ENCODE measurements around the gene KLHL21. TPM values are rescaled to one million over a fixed set of nuclear protein-coding genes. Genes with fewer than 3 reads are reported as not detected.

KLHL21 gene
- total and polyA plus RNA-seq, 4 donors = 8.7 to 30.4 (median 16.6) TPM

DNA sequence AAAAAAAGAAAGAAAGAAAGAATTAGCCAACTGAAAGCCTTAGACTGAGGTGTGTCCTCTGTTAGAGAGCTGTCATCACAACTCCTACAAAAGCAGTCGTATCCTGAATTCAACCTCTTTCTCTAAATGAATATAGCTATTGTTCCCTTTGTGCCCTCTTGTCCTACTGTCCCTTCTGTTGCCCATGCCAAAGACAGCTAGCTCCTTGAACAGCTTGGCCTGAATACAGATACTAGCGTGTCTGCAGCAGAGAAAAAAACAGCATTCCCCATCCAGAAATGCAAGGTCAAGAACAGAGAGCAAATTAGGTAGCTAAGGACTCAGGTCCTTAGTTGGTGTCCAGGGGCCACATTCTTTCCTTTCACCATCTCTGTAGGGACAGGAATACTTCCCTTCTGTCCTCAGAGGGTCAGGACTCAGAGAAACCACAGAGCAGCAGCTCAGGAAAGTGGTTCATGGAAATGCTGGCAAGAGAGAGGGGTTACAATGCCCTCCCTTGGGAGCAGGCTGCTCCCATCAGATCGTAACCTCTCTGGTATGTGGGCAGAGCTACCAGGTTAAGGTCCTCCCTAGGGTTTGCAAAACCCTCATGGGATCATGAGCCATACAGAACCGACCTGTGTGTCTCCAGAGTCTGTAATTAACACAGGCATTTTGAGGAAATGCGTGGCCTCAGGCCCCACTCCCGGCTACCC, 24.7 kb downstream of the KLHL21 start:
- H3K36me3 ChIP-seq (ENCODE audit: control insufficient read depth in 4 of 4, insufficient read depth in 3 of 4, low read depth in 1 of 4, low read length in 3 of 4) = no peaks in the 10 kb centered on the region
- WGBS = 86% methylated on average over 6 of the region's 6 CpGs
- H3K27ac ChIP-seq (ENCODE audit: low read depth in 1 of 2, low read length in 2 of 2) = no peak overlapping the region
- no peaks in the 10 kb centered on the region for H3K27me3 ChIP-seq (ENCODE audit: control insufficient read depth in 4 of 4, insufficient read depth in 4 of 4, low read length in 3 of 4)
- H3K4me1 ChIP-seq (ENCODE audit: control insufficient read depth in 4 of 4, insufficient read depth in 4 of 4, low read length in 3 of 4) = peaks cover 16 to 44% (median 35%) of the 10 kb centered on the region in 4 donors
- H3K9me3 ChIP-seq (ENCODE audit: control insufficient read depth in 4 of 4, low read length in 3 of 4) = no peaks in the 10 kb centered on the region
- TF ChIP-seq RXRA (IDR thresholded peaks at IDR 0.05) = no peak
- TF ChIP-seq FOXA2 (IDR thresholded peaks at IDR 0.05) = no peak
- no peak for TF ChIP-seq SP1 (IDR thresholded peaks at IDR 0.05)
- TF ChIP-seq, protein P1, sequence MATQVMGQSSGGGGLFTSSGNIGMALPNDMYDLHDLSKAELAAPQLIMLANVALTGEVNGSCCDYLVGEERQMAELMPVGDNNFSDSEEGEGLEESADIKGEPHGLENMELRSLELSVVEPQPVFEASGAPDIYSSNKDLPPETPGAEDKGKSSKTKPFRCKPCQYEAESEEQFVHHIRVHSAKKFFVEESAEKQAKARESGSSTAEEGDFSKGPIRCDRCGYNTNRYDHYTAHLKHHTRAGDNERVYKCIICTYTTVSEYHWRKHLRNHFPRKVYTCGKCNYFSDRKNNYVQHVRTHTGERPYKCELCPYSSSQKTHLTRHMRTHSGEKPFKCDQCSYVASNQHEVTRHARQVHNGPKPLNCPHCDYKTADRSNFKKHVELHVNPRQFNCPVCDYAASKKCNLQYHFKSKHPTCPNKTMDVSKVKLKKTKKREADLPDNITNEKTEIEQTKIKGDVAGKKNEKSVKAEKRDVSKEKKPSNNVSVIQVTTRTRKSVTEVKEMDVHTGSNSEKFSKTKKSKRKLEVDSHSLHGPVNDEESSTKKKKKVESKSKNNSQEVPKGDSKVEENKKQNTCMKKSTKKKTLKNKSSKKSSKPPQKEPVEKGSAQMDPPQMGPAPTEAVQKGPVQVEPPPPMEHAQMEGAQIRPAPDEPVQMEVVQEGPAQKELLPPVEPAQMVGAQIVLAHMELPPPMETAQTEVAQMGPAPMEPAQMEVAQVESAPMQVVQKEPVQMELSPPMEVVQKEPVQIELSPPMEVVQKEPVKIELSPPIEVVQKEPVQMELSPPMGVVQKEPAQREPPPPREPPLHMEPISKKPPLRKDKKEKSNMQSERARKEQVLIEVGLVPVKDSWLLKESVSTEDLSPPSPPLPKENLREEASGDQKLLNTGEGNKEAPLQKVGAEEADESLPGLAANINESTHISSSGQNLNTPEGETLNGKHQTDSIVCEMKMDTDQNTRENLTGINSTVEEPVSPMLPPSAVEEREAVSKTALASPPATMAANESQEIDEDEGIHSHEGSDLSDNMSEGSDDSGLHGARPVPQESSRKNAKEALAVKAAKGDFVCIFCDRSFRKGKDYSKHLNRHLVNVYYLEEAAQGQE (IDR thresholded peaks at IDR 0.05) = no peak
- no peak overlapping the region for H3K9ac ChIP-seq (ENCODE audit: low read depth in 1 of 2, low read length in 2 of 2)
- DNase-seq (ENCODE audit: low spot score) = no peak
- no peak overlapping the region for H3K4me3 ChIP-seq (ENCODE audit: low read depth in 1 of 3, low read length in 3 of 3)

DNA sequence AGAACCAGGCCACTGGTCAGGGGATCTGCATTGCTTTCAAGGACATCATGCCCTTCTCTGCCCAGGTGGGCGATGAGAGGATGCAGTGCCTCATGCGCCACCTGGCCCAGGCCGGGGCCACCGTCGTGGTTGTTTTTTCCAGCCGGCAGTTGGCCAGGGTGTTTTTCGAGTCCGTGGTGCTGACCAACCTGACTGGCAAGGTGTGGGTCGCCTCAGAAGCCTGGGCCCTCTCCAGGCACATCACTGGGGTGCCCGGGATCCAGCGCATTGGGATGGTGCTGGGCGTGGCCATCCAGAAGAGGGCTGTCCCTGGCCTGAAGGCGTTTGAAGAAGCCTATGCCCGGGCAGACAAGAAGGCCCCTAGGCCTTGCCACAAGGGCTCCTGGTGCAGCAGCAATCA, 27.9 kb downstream of the KLHL21 start:
- no peak for TF ChIP-seq YY1 (IDR thresholded peaks at IDR 0.05)
- no peak for TF ChIP-seq GABPA (IDR thresholded peaks at IDR 0.05 in 1 of 2, conservative IDR thresholded peaks at IDR 0.05 in 1 of 2)
- TF ChIP-seq TAF1 (conservative IDR thresholded peaks at IDR 0.05) = no peak
- TF ChIP-seq, protein P2, sequence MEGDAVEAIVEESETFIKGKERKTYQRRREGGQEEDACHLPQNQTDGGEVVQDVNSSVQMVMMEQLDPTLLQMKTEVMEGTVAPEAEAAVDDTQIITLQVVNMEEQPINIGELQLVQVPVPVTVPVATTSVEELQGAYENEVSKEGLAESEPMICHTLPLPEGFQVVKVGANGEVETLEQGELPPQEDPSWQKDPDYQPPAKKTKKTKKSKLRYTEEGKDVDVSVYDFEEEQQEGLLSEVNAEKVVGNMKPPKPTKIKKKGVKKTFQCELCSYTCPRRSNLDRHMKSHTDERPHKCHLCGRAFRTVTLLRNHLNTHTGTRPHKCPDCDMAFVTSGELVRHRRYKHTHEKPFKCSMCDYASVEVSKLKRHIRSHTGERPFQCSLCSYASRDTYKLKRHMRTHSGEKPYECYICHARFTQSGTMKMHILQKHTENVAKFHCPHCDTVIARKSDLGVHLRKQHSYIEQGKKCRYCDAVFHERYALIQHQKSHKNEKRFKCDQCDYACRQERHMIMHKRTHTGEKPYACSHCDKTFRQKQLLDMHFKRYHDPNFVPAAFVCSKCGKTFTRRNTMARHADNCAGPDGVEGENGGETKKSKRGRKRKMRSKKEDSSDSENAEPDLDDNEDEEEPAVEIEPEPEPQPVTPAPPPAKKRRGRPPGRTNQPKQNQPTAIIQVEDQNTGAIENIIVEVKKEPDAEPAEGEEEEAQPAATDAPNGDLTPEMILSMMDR (IDR thresholded peaks at IDR 0.05; ENCODE audit: low read depth, low read length, missing input control) = no peak
- DNase-seq (ENCODE audit: low spot score) = no peak

DNA sequence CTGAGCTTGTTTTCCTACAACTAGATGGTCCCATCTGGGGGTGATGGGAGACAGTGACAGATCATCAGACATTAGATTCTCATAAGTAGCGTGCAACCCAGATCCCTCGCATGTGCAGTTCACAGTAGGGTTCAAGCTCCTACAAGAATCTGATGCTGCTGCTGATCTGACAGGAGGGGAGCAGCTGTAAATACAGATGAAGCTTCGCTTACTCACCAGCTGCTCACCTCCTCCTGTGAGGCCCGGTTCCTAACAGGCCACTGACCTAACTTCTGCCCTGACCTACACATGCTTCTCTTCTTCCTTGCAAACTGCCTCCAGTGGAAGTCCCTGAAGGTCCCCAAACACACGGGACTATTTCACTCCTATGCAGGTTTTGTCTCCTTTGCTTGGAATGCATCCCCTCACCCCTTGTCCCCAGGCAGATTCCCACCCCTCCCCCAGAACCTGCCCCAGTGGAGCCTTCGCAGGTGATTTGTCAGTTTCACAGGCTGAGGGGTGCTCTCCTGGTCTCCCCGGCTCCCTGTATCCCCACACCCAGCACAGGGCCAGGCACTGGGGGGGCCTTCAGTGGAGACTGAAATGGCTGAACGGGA, 28.5 kb downstream of the KLHL21 start:
- Histone ChIP-seq H3K4me3 (ENCODE audit: low read depth in 1 of 3, low read length in 3 of 3) (no peak overlapping the region), H3K9me3 (ENCODE audit: control insufficient read depth in 4 of 4, low read length in 3 of 4) (no peaks in the 10 kb centered on the region), H3K4me1 (ENCODE audit: control insufficient read depth in 4 of 4, insufficient read depth in 4 of 4, low read length in 3 of 4) (peaks cover 4 to 12% (median 7%) of the 10 kb centered on the region in 4 donors), H3K27me3 (ENCODE audit: control insufficient read depth in 4 of 4, insufficient read depth in 4 of 4, low read length in 3 of 4) (no peaks in the 10 kb centered on the region), H3K9ac (ENCODE audit: low read depth in 1 of 2, low read length in 2 of 2) (no peak overlapping the region), H3K27ac (ENCODE audit: low read depth in 1 of 2, low read length in 2 of 2) (no peak overlapping the region), H3K36me3 (ENCODE audit: control insufficient read depth in 4 of 4, insufficient read depth in 3 of 4, low read depth in 1 of 4, low read length in 3 of 4) (no peaks in the 10 kb centered on the region)
- 89% methylated on average over 8 of the region's 8 CpGs for WGBS
- DNase-seq (ENCODE audit: low spot score) = no peak
- TF ChIP-seq NR2F2 (IDR thresholded peaks at IDR 0.05) = no peak

More for the DNA sequence above, 27.9 kb downstream of the KLHL21 start:
- Histone ChIP-seq H3K27ac (ENCODE audit: low read depth in 1 of 2, low read length in 2 of 2) (no peak overlapping the region), H3K4me1 (ENCODE audit: control insufficient read depth in 4 of 4, insufficient read depth in 4 of 4, low read length in 3 of 4) (peaks cover 6 to 17% (median 11%) of the 10 kb centered on the region in 4 donors), H3K4me3 (ENCODE audit: low read depth in 1 of 3, low read length in 3 of 3) (no peak overlapping the region), H3K9ac (ENCODE audit: low read depth in 1 of 2, low read length in 2 of 2) (no peak overlapping the region), H3K9me3 (ENCODE audit: control insufficient read depth in 4 of 4, low read length in 3 of 4) (no peaks in the 10 kb centered on the region), H3K27me3 (ENCODE audit: control insufficient read depth in 4 of 4, insufficient read depth in 4 of 4, low read length in 3 of 4) (no peaks in the 10 kb centered on the region), H3K36me3 (ENCODE audit: control insufficient read depth in 4 of 4, insufficient read depth in 3 of 4, low read depth in 1 of 4, low read length in 3 of 4) (no peaks in the 10 kb centered on the region)
- WGBS = 90% methylated on average over 14 of the region's 14 CpGs
